A549 (cell line): ENCODE data around the gene WDR45B. TPM values are rescaled to one million over a fixed set of nuclear protein-coding genes. Genes with fewer than 3 reads are reported as not detected.

Source experiments
- ATAC-seq, 2 experiments: fragments of 200-7000 bp in 1 of 2; fragments of >200 bp in 1 of 2; cut with Nextera tagmentation in 1 of 2; cut with Tn5 transposase in 1 of 2; 3 replicates each; pipeline versions ENCODE4 v1.8.0 to v1.9.1; 2018 to 2020; ENCODE audit warnings: mild to moderate bottlenecking in 1 of 2, moderate library complexity in 1 of 2
- CTCF ChIA-PET: fragments of 300-600 bp; sonication (Branson Sonifier 250); formaldehyde crosslinking; extraction: SDS; loops from one replicate; lab custom pipeline; 2021; ENCODE audit warnings: antibody characterized with exemption, inconsistent platforms; lab: Yijun Ruan, JAX
- POLR2A ChIA-PET: fragments of 350-600 bp; formaldehyde crosslinking; extraction: SDS; loops from one replicate; lab custom pipeline; 2021; ENCODE audit warnings: antibody characterized with exemption, inconsistent platforms; lab: Yijun Ruan, JAX
- DNase-seq, 2 experiments: peaks; one replicate each; pipeline versions ENCODE4 v3.0.0 to v3.0.0-alpha.2; 2011 to 2016; ENCODE audit warnings: low read depth in 1 of 2, low spot score in 1 of 2
- FAIRE-seq: peaks from 2 replicates; lab custom pipeline; 2011; peaks lifted over from hg19 to GRCh38; lab: Jason Lieb, UNC
- H3K27ac ChIP-seq, 2 experiments: fragments of >200 bp; sonication (Bioruptor Twin); formaldehyde crosslinking; 3 replicates each; pipeline ENCODE4 v1.5.1; 2016 to 2017
- H3K4me1 ChIP-seq: fragments of >200 bp; sonication (Bioruptor Twin); formaldehyde crosslinking; 3 replicates; pipeline ENCODE4 v1.6.1; 2016
- H3K4me2 ChIP-seq: fragments of >200 bp; sonication (Bioruptor Twin); formaldehyde crosslinking; 3 replicates; pipeline ENCODE4 v1.6.1; 2016
- H3K4me3 ChIP-seq: fragments of >200 bp; sonication (Bioruptor Twin); formaldehyde crosslinking; 3 replicates; pipeline ENCODE4 v1.5.1; 2016
- H3K9me3 ChIP-seq: fragments of >200 bp; sonication (Bioruptor Twin); formaldehyde crosslinking; 3 replicates; pipeline ENCODE4 v1.6.1; 2016
- ATOH8 ChIP-seq: fragments of 250-450 bp; sonication (Bioruptor Pico); IDR thresholded peaks from 2 replicates; pipeline ENCODE4 v1.5.0; 2020; ENCODE audit warnings: low read depth, mild to moderate bottlenecking, moderate library complexity
- BHLHE40 ChIP-seq: IDR thresholded peaks from 2 replicates; pipeline ENCODE4 v1.6.1; 2012; ENCODE audit warnings: low read depth, low read length, inconsistent platforms
- CEBPB ChIP-seq, 2 experiments: fragments of >200 bp in 1 of 2; sonication (Bioruptor Twin) in 1 of 2; formaldehyde crosslinking in 1 of 2; IDR thresholded peaks; 2 replicates each; pipeline ENCODE4 v1.6.1; 2012 to 2016
- CHD2 ChIP-seq: fragments of 150-350 bp; IDR thresholded peaks from 2 replicates; pipeline ENCODE4 v1.6.1; 2014; ENCODE audit warnings: low read length; ENCODE audit not compliant: partially characterized antibody
- CTCF ChIP-seq: fragments of >200 bp; sonication (Bioruptor Twin); formaldehyde crosslinking; IDR thresholded peaks from 3 replicates; pipeline ENCODE4 v1.5.1; 2016
- E2F6 ChIP-seq: IDR thresholded peaks from 2 replicates; pipeline ENCODE4 v1.6.1; 2012; ENCODE audit warnings: low read depth, borderline replicate concordance
- EP300 ChIP-seq, 2 experiments: fragments of >200 bp; sonication (Bioruptor Twin); formaldehyde crosslinking; IDR thresholded peaks; 2 replicates in 1 of 2; 3 replicates in 1 of 2; pipeline ENCODE4 v1.6.1; 2016 to 2017
- FOSB ChIP-seq: fragments of 250-450 bp; sonication (Bioruptor Pico); IDR thresholded peaks from 2 replicates; pipeline ENCODE4 v1.5.0; 2020; ENCODE audit warnings: mild to moderate bottlenecking, moderate library complexity
- FOXS1 ChIP-seq: fragments of 250-450 bp; sonication (Bioruptor Pico); IDR thresholded peaks from 2 replicates; pipeline ENCODE4 v1.5.0; 2020; ENCODE audit warnings: mild to moderate bottlenecking, moderate library complexity
- GATA3 ChIP-seq: IDR thresholded peaks from 2 replicates; pipeline ENCODE4 v1.6.1; 2012; ENCODE audit warnings: borderline replicate concordance
- HDAC2 ChIP-seq: fragments of 200-600 bp; sonication (generic); IDR thresholded peaks from 2 replicates; pipeline ENCODE4 v1.6.1; 2016
- HES2 ChIP-seq: fragments of >200 bp; sonication (Bioruptor Twin); formaldehyde crosslinking; IDR thresholded peaks from 2 replicates; pipeline ENCODE4 v1.6.1; 2016
- HEYL ChIP-seq: fragments of 250-450 bp; sonication (Bioruptor Pico); IDR thresholded peaks from 2 replicates; pipeline ENCODE4 v1.8.0; 2021; ENCODE audit warnings: mild to moderate bottlenecking, moderate library complexity
- HOXA7 ChIP-seq: fragments of 250-450 bp; sonication (Bioruptor Pico); IDR thresholded peaks from 2 replicates; pipeline ENCODE4 v1.5.0; 2020; ENCODE audit warnings: mild to moderate bottlenecking, moderate library complexity
- JUN ChIP-seq, 2 experiments: fragments of >200 bp; sonication (Bioruptor Twin); formaldehyde crosslinking; IDR thresholded peaks; 2 replicates in 1 of 2; 3 replicates in 1 of 2; pipeline ENCODE4 v1.6.1; 2016 to 2017
- JUNB ChIP-seq: fragments of >200 bp; sonication (Bioruptor Twin); formaldehyde crosslinking; IDR thresholded peaks from 2 replicates; pipeline ENCODE4 v1.6.1; 2016
- KDM1A ChIP-seq: fragments of 200-600 bp; sonication (generic); IDR thresholded peaks from 2 replicates; pipeline ENCODE4 v1.6.1; 2016; ENCODE audit warnings: low read depth, mild to moderate bottlenecking
- KDM5A ChIP-seq: fragments of 200-600 bp; sonication (generic); IDR thresholded peaks from 2 replicates; pipeline ENCODE4 v1.6.1; 2016; ENCODE audit warnings: antibody characterized with exemption, mild to moderate bottlenecking
- MAFK ChIP-seq: fragments of 450-650 bp; IDR thresholded peaks from 2 replicates; pipeline ENCODE4 v1.6.1; 2014; ENCODE audit not compliant: partially characterized antibody
- MAZ ChIP-seq: fragments of 150-350 bp; IDR thresholded peaks from 2 replicates; pipeline ENCODE4 v1.6.1; 2014; ENCODE audit warnings: antibody characterized with exemption, low read depth, low read length, borderline replicate concordance
- NFE2L2 ChIP-seq: fragments of 150-350 bp; conservative IDR thresholded peaks from 2 replicates; pipeline ENCODE4 v1.6.1; 2014; ENCODE audit warnings: low read length
- POLR2A ChIP-seq: IDR thresholded peaks from 2 replicates; pipeline ENCODE4 v1.6.1; 2012; ENCODE audit warnings: mild to moderate bottlenecking, low read length
- REST ChIP-seq: fragments of 200-600 bp; sonication (generic); IDR thresholded peaks from 2 replicates; pipeline ENCODE4 v1.6.1; 2016; ENCODE audit warnings: antibody characterized with exemption, mild to moderate bottlenecking, moderate library complexity
- SREBF2 ChIP-seq: fragments of 450-650 bp; IDR thresholded peaks from 2 replicates; pipeline ENCODE4 v1.6.1; 2014; ENCODE audit warnings: mild to moderate bottlenecking, moderate library complexity
- TFCP2L1 ChIP-seq: fragments of 250-450 bp; sonication (Bioruptor Pico); IDR thresholded peaks from 2 replicates; pipeline ENCODE4 v1.5.0; 2021; ENCODE audit warnings: mild to moderate bottlenecking
- TP53 ChIP-seq: fragments of 250-450 bp; sonication (Bioruptor Pico); IDR thresholded peaks from 2 replicates; pipeline ENCODE4 v1.5.0; 2021; ENCODE audit warnings: mild to moderate bottlenecking, moderate library complexity
- ZC3H11A ChIP-seq: fragments of 450-650 bp; IDR thresholded peaks from 2 replicates; pipeline ENCODE4 v1.6.1; 2014; ENCODE audit warnings: antibody characterized with exemption, mild to moderate bottlenecking
- WGBS: methylation state at CpG from one replicate; pipeline ENCODE4 v1.1.6; 2017; ENCODE audit errors: missing lambda C conversion rate; 5-methylcytosine and 5-hydroxymethylcytosine counted together
- polyA plus RNA-seq, 4 experiments: library from polyadenylated mRNA; depleted of rRNA in 3 of 4; stranded (reverse); fragments of >200 nt; fragmentation: RNase III in 1 of 4; extraction: RNeasy Plus Mini Kit Qiagen cat#74134 plus additional on column Dnase treatment in 1 of 4; gene quantifications; 2 replicates in 3 of 4; 3 replicates in 1 of 4; pipeline ENCODE4 v1.2.3, GENCODE V29; 2011 to 2017

WDR45B gene
- polyA plus RNA-seq, 2 of the 4 experiments (the other 2 are of a cell fraction), result 88.2 to 124 TPM

GRCh38 chr17:82665217-82665616 is 17.0 kb upstream of the WDR45B start:
- no peak for DNase-seq
- no peak for ATAC-seq
- no peak for TF ChIP-seq REST
- no peaks in the 10 kb centered on the region for H3K9me3 ChIP-seq
- no peak overlapping the region for H3K4me3 ChIP-seq
- ChIA-PET POLR2A (no interaction called here), CTCF (interaction anchor here (2.1 to 19.3 kb wide), 3 partner anchors 9 to 107 kb away, joined by 7 to 450 read pairs (median 72); no protein-coding TSS in a partner anchor)
- no peak for FAIRE-seq
- H3K27ac ChIP-seq, result no peak overlapping the region
- no peak overlapping the region for H3K4me2 ChIP-seq
- 84% methylated on average over 11 of the region's 11 CpGs for WGBS
- peaks cover 6% of the 10 kb centered on the region; the same call in 2 of the 3 replicates for H3K4me1 ChIP-seq

- no peaks in the 10 kb centered on the region for H3K9me3 ChIP-seq
- POLR2A ChIA-PET, result no interaction called here
- no peak overlapping the region for H3K4me3 ChIP-seq
- no peak for FAIRE-seq
- TF ChIP-seq TP53 (CRISPR knock-in tag) (no peak), GATA3 (no peak), TFCP2L1 (no peak), POLR2A (no peak), HEYL (no peak), MAZ (no peak), KDM5A (no peak), KDM1A (no peak), HES2 (no peak), BHLHE40 (no peak), ZC3H11A (no peak), JUN (IDR thresholded peaks at IDR 0.05) (no peak)
- WGBS, result 87% methylated on average over 22 of the region's 22 CpGs
- H3K27ac ChIP-seq, result no peak overlapping the region
- CTCF ChIA-PET, result interaction anchor here (2.1 to 19.3 kb wide), 3 partner anchors 8 to 108 kb away, joined by 7 to 450 read pairs (median 72); no protein-coding TSS in a partner anchor
- H3K4me1 ChIP-seq, result peaks cover 6% of the 10 kb centered on the region; the same call in 2 of the 3 replicates
- no peak for DNase-seq
- H3K4me2 ChIP-seq, result no peak overlapping the region
- ATAC-seq, result no peak
Measured at GRCh38 chr17:82664701-82665182, 16.5 kb upstream of the WDR45B start.

GRCh38 chr17:82664276-82664575 is 16.0 kb upstream of the WDR45B start:
- DNase-seq, result no peak
- Histone ChIP-seq H3K9me3 (no peaks in the 10 kb centered on the region), H3K4me2 (no peak overlapping the region), H3K27ac (no peak overlapping the region), H3K4me1 (peaks cover 6% of the 10 kb centered on the region; the same call in 2 of the 3 replicates)
- WGBS, result 98% methylated on average over 9 of the region's 17 CpGs
- no peak for ATAC-seq
- POLR2A ChIA-PET, result no interaction called here
- CTCF ChIA-PET, result interaction anchor here (2.1 to 19.3 kb wide), 2 partner anchors 24 to 108 kb away, joined by 7 to 450 read pairs; no protein-coding TSS in a partner anchor
- no peak for TF ChIP-seq FOSB (CRISPR knock-in tag)
- TF ChIP-seq HDAC2, result no peak
- TF ChIP-seq TP53 (CRISPR knock-in tag), result no peak
- TF ChIP-seq FOXS1 (CRISPR knock-in tag), result no peak
- TF ChIP-seq CEBPB (IDR thresholded peaks at IDR 0.05), result no peak
- TF ChIP-seq JUNB, result no peak
- no peak for TF ChIP-seq EP300 (IDR thresholded peaks at IDR 0.05)
- no peak for TF ChIP-seq HOXA7 (CRISPR knock-in tag)
- no peak for TF ChIP-seq SREBF2
- no peak for TF ChIP-seq MAFK
- TF ChIP-seq ATOH8 (CRISPR knock-in tag), result no peak
- TF ChIP-seq NFE2L2, result no peak
- TF ChIP-seq POLR2A, result no peak
- no peak for TF ChIP-seq CHD2
- TF ChIP-seq CTCF, result no peak
- TF ChIP-seq TFCP2L1, result no peak
- TF ChIP-seq E2F6, result no peak
- TF ChIP-seq, all 56 proteins: peak for 0
- no peak overlapping the region for H3K4me3 ChIP-seq
- no peak for FAIRE-seq
